Endothelial cell of umbilical vein (primary cell): ENCODE data around the gene GARIN5A. TPM values are rescaled to one million over a fixed set of nuclear protein-coding genes. Genes with fewer than 3 reads are reported as not detected.

ENCODE experiments used
- BruUV-seq: library from RNA; stranded (reverse); fragments of 400-500 nt; replicated peaks from 2 replicates; lab custom pipeline; 2021; lab: Mats Ljungman, UMichigan
- CTCF ChIA-PET: fragments of 300-600, 350-600 bp; sonication (Branson Sonifier 250); formaldehyde crosslinking; loops from one replicate; lab custom pipeline; 2021; ENCODE audit warnings: antibody characterized with exemption, inconsistent platforms; lab: Charles Lee
- POLR2A ChIA-PET: fragments of 300-600, 350-600 bp; sonication (Branson Sonifier 250); formaldehyde crosslinking; loops from one replicate; lab custom pipeline; 2021; ENCODE audit warnings: antibody characterized with exemption, inconsistent platforms; lab: Charles Lee
- DNase-seq: peaks from one replicate; pipeline ENCODE4 v3.0.0-alpha.2; 2011; ENCODE audit warnings: low read depth, low spot score
- FAIRE-seq: peaks from 2 replicates; lab custom pipeline; 2011; peaks lifted over from hg19 to GRCh38; lab: Jason Lieb, UNC
- H2AFZ ChIP-seq: 2 replicates; pipeline ENCODE4 v1.6.0; 2012; ENCODE audit warnings: low read depth, low read length, control low read depth, inconsistent platforms
- H3K27ac ChIP-seq: 2 replicates; pipeline ENCODE4 v1.5.1; 2011; ENCODE audit warnings: low read depth, mild to moderate bottlenecking, control low read depth, low read length, moderate library complexity; ENCODE audit not compliant: insufficient read depth
- H3K27me3 ChIP-seq, 2 experiments: 2 replicates each; pipeline versions ENCODE4 v1.6.0 to v1.6.1; 2011; ENCODE audit warnings: low read length in 2 of 2, mixed read lengths in 1 of 2; ENCODE audit not compliant: control insufficient read depth in 2 of 2, insufficient read depth in 2 of 2
- H3K36me3 ChIP-seq, 2 experiments: 2 replicates in 1 of 2; 3 replicates in 1 of 2; pipeline ENCODE4 v1.5.1; 2011; ENCODE audit warnings: low read length in 2 of 2, mild to moderate bottlenecking in 1 of 2, moderate library complexity in 1 of 2; ENCODE audit not compliant: control insufficient read depth in 2 of 2, insufficient read depth in 2 of 2; ENCODE audit errors: extremely low read depth in 1 of 2
- H3K4me1 ChIP-seq: 3 replicates; pipeline ENCODE4 v1.5.1; 2011; ENCODE audit warnings: mild to moderate bottlenecking, low read length; ENCODE audit not compliant: control insufficient read depth, insufficient read depth; ENCODE audit errors: extremely low read depth
- H3K4me2 ChIP-seq: 2 replicates; pipeline ENCODE4 v1.6.1; 2011; ENCODE audit warnings: low read length, control low read depth, mixed read lengths; ENCODE audit not compliant: insufficient read depth
- H3K4me3 ChIP-seq, 3 experiments: fragments of 200-600 bp in 1 of 3; sonication (generic), shearing (Covaris generic) in 1 of 3; replicated peaks in 1 of 3; 2 replicates each; pipeline ENCODE4 v1.5.1; 2011 to 2016; ENCODE audit warnings: control low read depth in 3 of 3, low read length in 3 of 3, mild to moderate bottlenecking in 2 of 3, inconsistent platforms in 1 of 3, low read depth in 1 of 3, moderate library complexity in 1 of 3; ENCODE audit not compliant: insufficient read depth in 1 of 3
- H3K79me2 ChIP-seq: 2 replicates; pipeline ENCODE4 v1.6.0; 2012; ENCODE audit warnings: low read length, inconsistent platforms; ENCODE audit not compliant: control insufficient read depth, insufficient read depth
- H3K9ac ChIP-seq: replicated peaks from 2 replicates; pipeline ENCODE3; 2011; ENCODE audit warnings: low read length, control low read depth; ENCODE audit not compliant: insufficient read depth; ENCODE audit errors: extremely low read depth
- H3K9me1 ChIP-seq: replicated peaks from 3 replicates; pipeline ENCODE4 v1.6.0; 2011; ENCODE audit warnings: mild to moderate bottlenecking, low read length; ENCODE audit not compliant: control insufficient read depth, insufficient read depth; ENCODE audit errors: extremely low read depth
- H3K9me3 ChIP-seq: replicated peaks from 2 replicates; pipeline ENCODE4 v1.5.1; 2012; ENCODE audit warnings: low read length, inconsistent platforms; ENCODE audit not compliant: control insufficient read depth, insufficient read depth
- H4K20me1 ChIP-seq: replicated peaks from 2 replicates; pipeline ENCODE3; 2011; ENCODE audit warnings: mild to moderate bottlenecking, low read length; ENCODE audit not compliant: control insufficient read depth, insufficient read depth; ENCODE audit errors: extremely low read depth
- EZH2 ChIP-seq: IDR thresholded peaks from 2 replicates; pipeline ENCODE4 v1.6.1; 2012; ENCODE audit warnings: borderline replicate concordance, low read depth, mild to moderate bottlenecking, moderate library complexity, low read length, inconsistent platforms; ENCODE audit not compliant: severe bottlenecking
- dilution Hi-C: fragments of 300-500 bp; cut with MboI; formaldehyde crosslinking; loops from one replicate; pipeline ENCODE4 v1.15.0; 2019; ENCODE audit warnings: low sequenced_read_pairs; ENCODE audit not compliant: extremely low pct_ligation_motif_present
- intact Hi-C: fragments of 100-400 bp; cut with micrococcal nuclease; formaldehyde crosslinking; loops from one replicate; pipeline ENCODE4 v1.10.0; 2022
- polyA plus RNA-seq, 4 experiments: library from polyadenylated mRNA; depleted of rRNA in 3 of 4; stranded (reverse) in 3 of 4; unstranded in 1 of 4; fragments of >200 nt; gene quantifications; 2 replicates each; pipeline versions ENCODE4 v1.2.1 to v1.2.3, GENCODE V29; 2011 to 2012; ENCODE audit warnings: missing spikeins in 1 of 4
- total RNA-seq: library from RNA; stranded (reverse); gene quantifications from 2 replicates; pipeline ENCODE4 v1.2.3, GENCODE V29; 2021
- TF ChIP-seq, protein P1 (sequence below): IDR thresholded peaks from 2 replicates; pipeline ENCODE4 v1.6.1; 2011; ENCODE audit not compliant: insufficient read depth, insufficient read length

GARIN5A gene
- total and polyA plus RNA-seq, 2 donors (not counting 3 experiments of a cell fraction or from before 2014, with no cell fraction given), result 0.44 to 0.76 TPM

- POLR2A ChIA-PET, result no interaction called here
- Histone ChIP-seq H3K79me2 (no peaks in the 10 kb centered on the region), H3K27ac (no peak overlapping the region), H3K4me2 (no peak overlapping the region), H4K20me1 (no peaks in the 10 kb centered on the region), H3K9me3 (no peaks in the 10 kb centered on the region), H3K9ac (no peak overlapping the region), H3K27me3 (peaks cover 15 to 21% of the 10 kb centered on the region in 2 experiments), H3K4me3 (no peak overlapping the region), H3K36me3 (peaks cover 0 to 3% of the 10 kb centered on the region in 2 experiments), H3K9me1 (no peaks in the 10 kb centered on the region), H3K4me1 (no peaks in the 10 kb centered on the region), H2AFZ (no peak overlapping the region)
- no peak for FAIRE-seq
- no peak for DNase-seq
- TF ChIP-seq EZH2, result no peak
- TF ChIP-seq, protein P1, sequence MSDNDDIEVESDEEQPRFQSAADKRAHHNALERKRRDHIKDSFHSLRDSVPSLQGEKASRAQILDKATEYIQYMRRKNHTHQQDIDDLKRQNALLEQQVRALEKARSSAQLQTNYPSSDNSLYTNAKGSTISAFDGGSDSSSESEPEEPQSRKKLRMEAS, result no peak
- no TSS peak for BruUV-seq
- CTCF ChIA-PET, result interaction anchor here (1.2 kb wide), 1 partner anchor 49 kb away, joined by 8 read pairs; no protein-coding TSS in a partner anchor
- dilution Hi-C loops, result no loop called here
- intact Hi-C loops, result no loop called here
These were observed 59.3 kb downstream of the GARIN5A start for GRCh38 chr19:50417111-50418081.

Other genes with a start within 250 kb of the GARIN5A start
- gene KCNC3, start 147.5 kb downstream of the GARIN5A start, total RNA-seq, result 0.76 and 0.91 TPM in 2 replicates
- 0.22 and 0.30 TPM in 2 replicates for gene KCNC3, start 147.5 kb downstream of the GARIN5A start, polyA plus RNA-seq
- 0.48 TPM in 1 of 2 replicates, not detected in the other for gene NAPSA, start 111.2 kb downstream of the GARIN5A start, total RNA-seq
- 0.19 and 0.41 TPM in 2 replicates for gene NAPSA, start 111.2 kb downstream of the GARIN5A start, polyA plus RNA-seq
- 46.7 and 50.6 TPM in 2 replicates for gene NR1H2, start 100.4 kb downstream of the GARIN5A start, total RNA-seq
- 48.4 and 67.3 TPM in 2 replicates for gene NR1H2, start 100.4 kb downstream of the GARIN5A start, polyA plus RNA-seq
- 63.9 and 73.8 TPM in 2 replicates for gene POLD1, start 92.5 kb downstream of the GARIN5A start, total RNA-seq
- gene POLD1, start 92.5 kb downstream of the GARIN5A start, polyA plus RNA-seq, result 40.9 and 56.7 TPM in 2 replicates
- gene SPIB, start 57.9 kb downstream of the GARIN5A start, total RNA-seq, result not detected in 2 replicates
- gene SPIB, start 57.9 kb downstream of the GARIN5A start, polyA plus RNA-seq, result not detected in 2 replicates
- gene MYBPC2, start 44.0 kb downstream of the GARIN5A start, total RNA-seq, result not detected in 2 replicates
- 0.03 TPM in 1 of 2 replicates, not detected in the other for gene MYBPC2, start 44.0 kb downstream of the GARIN5A start, polyA plus RNA-seq
- 101 and 106 TPM in 2 replicates for gene EMC10, start 341 bp downstream of the GARIN5A start, total RNA-seq
- gene EMC10, start 341 bp downstream of the GARIN5A start, polyA plus RNA-seq, result 111 and 141 TPM in 2 replicates
- 33.8 and 37.4 TPM in 2 replicates for gene JOSD2, start 34.3 kb upstream of the GARIN5A start, total RNA-seq
- 62.8 and 103 TPM in 2 replicates for gene JOSD2, start 34.3 kb upstream of the GARIN5A start, polyA plus RNA-seq
- not detected in 2 replicates for gene ASPDH, start 37.1 kb upstream of the GARIN5A start, total RNA-seq
- gene ASPDH, start 37.1 kb upstream of the GARIN5A start, polyA plus RNA-seq, result not detected in 2 replicates
- gene LRRC4B, start 91.6 kb upstream of the GARIN5A start, total RNA-seq, result not detected in 2 replicates
- gene LRRC4B, start 91.6 kb upstream of the GARIN5A start, polyA plus RNA-seq, result 0.08 and 0.10 TPM in 2 replicates
- 0.53 TPM in 1 of 2 replicates, not detected in the other for gene SYT3, start 163.0 kb upstream of the GARIN5A start, total RNA-seq
- gene SYT3, start 163.0 kb upstream of the GARIN5A start, polyA plus RNA-seq, result 0.11 TPM in 1 of 2 replicates, not detected in the other
- gene C19orf81, start 172.6 kb upstream of the GARIN5A start, total RNA-seq, result 1.1 and 2.5 TPM in 2 replicates
- 0.79 and 2.1 TPM in 2 replicates for gene C19orf81, start 172.6 kb upstream of the GARIN5A start, polyA plus RNA-seq
- gene SHANK1, start 243.0 kb upstream of the GARIN5A start, total RNA-seq, result 1.2 and 1.9 TPM in 2 replicates
- 0.60 and 0.66 TPM in 2 replicates for gene SHANK1, start 243.0 kb upstream of the GARIN5A start, polyA plus RNA-seq
- gene CLEC11A, start 246.5 kb upstream of the GARIN5A start, total RNA-seq, result 10.4 and 13.3 TPM in 2 replicates
- gene CLEC11A, start 246.5 kb upstream of the GARIN5A start, polyA plus RNA-seq, result 30.1 and 37.2 TPM in 2 replicates